GM21423 (cell line): ENCODE measurements around the gene DDIT3.
"Not testable (repeated sequence)": the region's sequence is repeated elsewhere in the genome, so short reads cannot be mapped to it uniquely, and the experiment has no call there.

Source experiments
- ATAC-seq: cut with Tn5 transposase; IDR thresholded peaks from one replicate; pipeline ENCODE4 v1.9.1; 2021; ENCODE audit warnings: mild to moderate bottlenecking, moderate library complexity; ENCODE audit not compliant: unreplicated experiment

The DDIT3 gene

DNA sequence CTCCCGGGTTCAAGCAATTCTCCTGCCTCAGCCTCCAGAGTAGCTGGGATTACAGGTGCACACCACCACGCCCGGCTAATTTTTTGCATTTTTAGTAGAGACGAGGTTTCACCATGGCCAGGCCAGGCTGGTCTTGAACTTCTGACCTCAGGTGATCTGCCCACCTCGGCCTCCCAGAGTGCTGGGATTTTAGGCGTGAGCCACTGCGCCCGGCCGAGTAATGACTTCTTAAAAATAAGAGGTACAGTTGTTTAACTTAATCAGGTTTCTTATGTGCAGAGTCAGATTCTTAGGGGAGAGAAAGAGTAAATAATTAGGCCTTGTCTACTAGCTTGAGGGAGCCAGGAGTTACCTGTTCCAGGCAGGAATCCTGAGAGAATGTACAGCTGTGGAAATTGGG lies 6.1 kb downstream of the DDIT3 start:
- not testable (repeated sequence) for ATAC-seq

DNA sequence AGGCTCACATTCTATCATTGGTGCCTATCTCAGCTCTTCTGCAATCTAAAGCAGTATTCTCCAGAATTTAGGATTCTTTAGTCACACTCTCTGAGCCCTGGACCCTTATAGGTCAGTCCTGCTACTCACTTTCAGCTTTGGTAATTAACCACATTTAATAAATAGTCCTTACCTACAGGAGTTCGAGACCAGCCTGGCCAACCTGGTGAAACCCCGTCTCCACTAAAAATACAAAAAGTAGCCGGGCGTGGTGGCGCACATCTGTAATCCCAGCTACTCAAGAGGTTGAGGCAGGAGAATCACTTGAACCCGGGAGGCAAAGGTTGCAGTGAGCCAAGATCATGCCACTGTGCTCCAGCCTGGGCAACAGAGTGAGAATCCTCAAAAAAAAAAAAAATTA lies 6.6 kb downstream of the DDIT3 start:
- not testable (repeated sequence) for ATAC-seq

DNA sequence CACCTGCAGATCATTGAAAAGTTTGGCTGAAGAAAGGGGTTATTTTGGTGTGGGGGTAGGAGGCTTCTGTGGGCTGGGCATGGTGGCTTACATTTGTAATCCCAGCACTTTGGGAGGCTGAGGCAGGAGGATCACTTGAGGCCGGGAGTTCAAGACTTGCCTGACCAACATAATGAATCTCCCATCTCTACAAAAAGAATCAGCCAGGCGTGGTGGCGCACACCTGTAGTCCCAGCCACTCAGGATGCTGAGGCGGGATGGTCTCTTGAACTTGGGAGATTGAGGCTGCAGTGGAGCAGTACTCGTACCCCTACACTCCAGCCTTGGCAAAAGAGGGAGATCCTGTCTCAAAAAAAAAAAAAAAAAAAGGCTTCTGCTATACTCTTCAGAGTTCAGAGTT lies 7.0 kb downstream of the DDIT3 start:
- ATAC-seq: no peak

DNA sequence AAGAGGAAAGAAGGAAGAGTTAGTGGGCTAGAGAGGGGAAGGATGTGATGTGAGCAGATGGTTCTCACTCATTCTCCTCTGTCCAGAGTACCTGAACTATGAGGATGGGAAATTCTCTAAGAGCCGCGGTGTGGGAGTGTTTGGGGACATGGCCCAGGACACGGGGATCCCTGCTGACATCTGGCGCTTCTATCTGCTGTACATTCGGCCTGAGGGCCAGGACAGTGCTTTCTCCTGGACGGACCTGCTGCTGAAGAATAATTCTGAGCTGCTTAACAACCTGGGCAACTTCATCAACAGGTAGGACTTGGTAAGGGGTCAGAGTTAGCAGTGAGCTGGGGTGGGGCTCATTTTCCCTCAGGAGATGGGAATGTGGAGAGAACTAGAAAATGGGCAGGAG lies 7.6 kb downstream of the DDIT3 start:
- no peak for ATAC-seq

DNA sequence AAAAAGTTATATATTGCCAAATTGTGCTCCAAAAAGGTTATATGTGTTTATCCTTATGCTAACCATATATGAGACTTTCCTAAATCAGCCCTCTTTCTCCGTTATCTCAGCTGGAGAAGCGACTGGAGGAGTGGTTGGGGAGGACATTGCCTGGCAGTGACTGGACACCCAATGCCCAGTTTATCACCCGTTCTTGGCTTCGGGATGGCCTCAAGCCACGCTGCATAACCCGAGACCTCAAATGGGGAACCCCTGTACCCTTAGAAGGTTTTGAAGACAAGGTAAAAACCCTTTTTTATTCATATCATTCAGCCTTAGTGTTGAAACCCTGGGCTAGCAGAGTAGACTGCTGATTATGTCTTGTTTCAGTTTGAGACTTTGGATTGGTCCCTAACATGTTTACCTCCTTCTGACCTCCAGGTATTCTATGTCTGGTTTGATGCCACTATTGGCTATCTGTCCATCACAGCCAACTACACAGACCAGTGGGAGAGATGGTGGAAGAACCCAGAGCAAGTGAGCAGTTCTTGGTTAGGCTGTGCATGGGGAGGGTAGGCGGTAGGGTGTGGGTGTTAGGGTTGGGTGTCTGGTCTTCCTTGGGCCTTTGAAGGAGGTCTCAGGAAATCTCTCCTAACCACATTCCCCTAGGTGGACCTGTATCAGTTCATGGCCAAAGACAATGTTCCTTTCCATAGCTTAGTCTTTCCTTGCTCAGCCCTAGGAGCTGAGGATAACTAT lies 8.6 kb downstream of the DDIT3 start:
- no peak for ATAC-seq

DNA sequence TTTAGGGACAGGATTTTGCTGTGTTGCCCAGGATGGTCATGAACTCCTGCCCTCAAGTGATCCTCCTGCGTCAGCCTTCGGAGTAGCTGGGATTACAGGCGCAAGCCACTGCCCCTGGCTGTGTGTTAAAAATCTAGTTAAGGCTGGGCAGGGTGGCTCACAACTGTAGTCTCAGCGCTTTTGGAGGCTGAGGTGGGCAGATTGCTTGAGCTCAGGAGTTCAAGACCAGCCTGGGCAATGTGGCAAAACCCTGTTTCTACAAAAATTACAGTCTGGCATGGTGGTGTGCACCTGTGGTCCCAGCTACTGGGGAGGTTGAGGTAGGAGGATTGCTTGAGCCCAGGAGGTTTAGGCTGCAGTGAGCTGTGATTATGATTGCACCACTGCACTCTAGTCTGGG lies 9.2 kb downstream of the DDIT3 start:
- no peak for ATAC-seq

DNA sequence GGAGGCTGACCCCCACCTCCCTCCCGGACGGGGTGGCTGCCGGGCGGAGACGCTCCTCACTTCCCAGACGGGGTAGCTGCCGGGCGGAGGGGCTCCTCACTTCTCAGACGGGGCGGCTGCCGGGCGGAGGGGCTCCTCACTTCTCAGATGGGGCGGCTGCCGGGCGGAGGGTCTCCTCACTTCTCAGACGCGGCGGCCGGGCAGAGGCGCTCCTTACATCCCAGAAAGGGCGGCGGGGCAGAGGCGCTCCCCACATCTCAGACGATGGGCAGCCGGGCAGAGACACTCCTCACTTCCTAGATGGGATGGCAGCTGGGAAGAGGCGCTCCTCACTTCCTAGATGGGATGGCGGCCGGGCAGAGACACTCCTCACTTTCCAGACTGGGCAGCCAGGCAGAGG lies 12.5 kb downstream of the DDIT3 start:
- ATAC-seq: not testable (repeated sequence)

DNA sequence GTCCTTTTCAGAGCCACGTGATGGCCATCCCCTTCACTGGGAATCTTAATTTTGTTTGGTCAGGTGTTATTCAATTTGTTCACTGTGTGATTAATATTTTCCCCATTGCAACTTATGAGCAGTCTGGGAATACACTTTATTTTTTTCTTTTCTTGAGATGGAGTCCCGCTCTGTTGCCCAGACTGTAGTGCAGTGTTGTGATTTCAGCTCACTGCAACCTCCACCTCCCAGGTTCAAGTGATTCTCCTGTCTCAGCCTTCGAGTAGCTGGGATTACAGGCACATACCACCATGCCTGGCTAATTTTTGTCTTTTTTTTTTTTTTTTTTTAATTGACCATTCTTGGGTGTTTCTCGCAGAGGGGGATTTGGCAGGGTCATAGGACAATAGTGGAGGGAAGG lies 13.8 kb downstream of the DDIT3 start:
- ATAC-seq: not testable (repeated sequence)

DNA sequence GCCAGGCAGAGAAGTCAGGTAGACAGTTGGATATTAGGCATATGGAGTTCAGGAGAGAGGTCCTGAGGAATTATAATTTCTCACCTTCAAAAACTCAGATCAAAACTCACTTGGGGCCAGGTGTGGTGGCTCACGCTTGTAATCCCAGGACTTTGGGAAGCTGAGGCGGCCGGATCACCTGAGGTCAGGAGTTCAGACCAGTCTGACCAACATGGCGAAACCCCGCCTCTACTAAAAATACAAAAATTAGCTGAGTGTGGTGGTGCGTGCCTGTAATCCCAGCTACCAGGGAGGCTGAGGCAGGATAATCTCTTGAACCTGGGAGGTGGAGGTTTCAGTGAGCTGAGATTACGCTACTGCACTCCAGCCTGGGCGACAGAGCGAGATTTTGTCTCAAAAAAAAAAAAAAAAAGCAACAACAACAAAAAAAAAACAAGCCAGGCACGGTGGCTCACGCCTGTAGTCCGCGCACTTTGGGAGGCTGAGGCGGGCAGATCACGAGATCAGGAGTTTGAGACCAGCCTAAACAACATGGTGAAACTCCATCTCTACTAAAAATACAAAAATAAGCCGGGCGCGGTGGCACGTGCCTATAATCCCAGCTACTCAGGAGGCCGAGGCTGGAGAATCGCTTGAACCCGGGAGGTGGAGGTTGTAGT lies 17.9 kb downstream of the DDIT3 start:
- ATAC-seq: not testable (repeated sequence)

DNA sequence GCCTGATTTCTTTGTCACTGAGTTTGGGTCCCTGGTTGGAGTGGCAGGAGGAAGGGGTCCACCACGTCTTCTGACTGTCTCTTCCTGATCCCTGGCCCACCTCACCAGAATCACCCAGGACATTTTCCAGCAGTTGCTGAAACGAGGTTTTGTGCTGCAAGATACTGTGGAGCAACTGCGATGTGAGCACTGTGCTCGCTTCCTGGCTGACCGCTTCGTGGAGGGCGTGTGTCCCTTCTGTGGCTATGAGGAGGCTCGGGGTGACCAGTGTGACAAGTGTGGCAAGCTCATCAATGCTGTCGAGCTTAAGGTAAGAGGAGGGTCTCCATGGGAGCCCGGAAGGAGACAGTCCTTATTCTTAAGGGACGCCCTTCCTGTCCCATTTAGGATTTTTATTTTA lies 20.1 kb downstream of the DDIT3 start:
- no peak for ATAC-seq

DNA sequence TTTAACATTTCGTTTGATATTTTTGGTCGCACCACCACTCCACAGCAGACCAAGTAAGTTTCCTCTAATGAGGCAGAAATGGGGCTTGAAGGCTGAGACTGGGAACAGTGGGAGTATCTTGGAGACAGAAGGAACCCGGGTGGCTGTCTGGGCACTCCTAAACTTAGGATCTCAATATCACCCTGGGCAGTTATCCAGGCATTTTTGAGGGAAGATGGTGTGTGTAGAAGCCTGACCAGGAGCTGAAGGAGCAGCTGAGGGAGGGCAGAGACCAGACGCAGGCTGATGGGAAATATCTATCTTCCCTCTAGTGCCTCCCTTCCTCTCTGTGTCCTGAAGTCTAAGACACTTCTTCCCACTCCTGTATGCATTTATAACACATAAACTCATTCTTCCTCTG lies 21.7 kb downstream of the DDIT3 start:
- no peak for ATAC-seq

DNA sequence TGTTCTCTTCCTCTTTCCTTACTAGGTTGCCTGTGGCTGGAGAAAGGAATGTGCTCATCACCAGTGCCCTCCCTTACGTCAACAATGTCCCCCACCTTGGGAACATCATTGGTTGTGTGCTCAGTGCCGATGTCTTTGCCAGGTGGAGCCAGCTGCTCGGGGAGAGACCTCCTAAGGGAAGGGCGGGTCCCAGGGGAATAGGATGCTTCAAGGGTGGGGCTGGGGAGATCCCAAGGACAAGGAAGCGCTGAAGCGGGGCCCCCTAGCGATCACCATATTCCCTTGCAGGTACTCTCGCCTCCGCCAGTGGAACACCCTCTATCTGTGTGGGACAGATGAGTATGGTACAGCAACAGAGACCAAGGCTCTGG lies 22.2 kb downstream of the DDIT3 start:
- no peak for ATAC-seq

DNA sequence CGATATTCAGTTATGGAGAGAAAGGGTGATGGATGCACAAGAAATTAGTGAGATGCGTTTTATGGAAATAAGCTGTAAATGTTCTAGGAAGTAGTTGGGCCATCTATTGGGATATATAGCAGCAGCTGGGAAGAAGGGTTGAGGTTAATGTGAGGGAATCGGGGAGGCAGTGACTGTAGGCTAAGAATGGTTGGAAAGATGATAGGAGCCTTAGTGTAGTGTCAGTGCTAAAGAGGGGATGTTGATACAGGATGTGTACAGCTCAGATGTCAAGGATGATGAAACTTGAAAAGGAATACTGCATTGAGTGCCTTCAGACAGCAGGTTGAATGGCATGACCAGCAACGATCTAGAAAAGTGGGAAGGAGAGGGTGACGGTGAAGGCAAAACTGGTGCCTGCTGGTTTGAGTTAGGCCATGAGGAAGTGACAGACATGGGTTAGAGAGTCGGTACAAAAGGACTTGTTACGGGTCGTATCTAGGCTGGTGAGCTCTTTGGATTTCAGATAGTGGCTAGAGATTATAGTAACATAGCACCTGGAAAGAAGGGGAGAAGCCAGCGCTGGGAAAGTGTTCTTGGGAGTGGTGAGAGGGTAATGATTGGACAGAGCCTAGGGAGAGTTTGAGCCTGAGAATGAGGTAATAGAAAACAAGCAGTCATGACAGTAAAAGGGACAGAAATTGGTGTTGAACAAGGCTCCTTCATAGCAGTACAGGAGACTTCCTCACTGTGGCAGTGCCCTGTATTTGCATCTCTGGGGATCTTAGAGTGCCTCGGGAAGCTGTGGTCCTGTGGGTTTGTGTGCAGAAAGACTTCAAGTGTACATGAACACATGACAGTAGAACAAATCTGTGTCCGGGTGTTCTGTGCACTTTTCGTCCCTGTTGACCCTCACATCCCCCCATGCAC lies 22.8 kb downstream of the DDIT3 start:
- no peak for ATAC-seq

DNA sequence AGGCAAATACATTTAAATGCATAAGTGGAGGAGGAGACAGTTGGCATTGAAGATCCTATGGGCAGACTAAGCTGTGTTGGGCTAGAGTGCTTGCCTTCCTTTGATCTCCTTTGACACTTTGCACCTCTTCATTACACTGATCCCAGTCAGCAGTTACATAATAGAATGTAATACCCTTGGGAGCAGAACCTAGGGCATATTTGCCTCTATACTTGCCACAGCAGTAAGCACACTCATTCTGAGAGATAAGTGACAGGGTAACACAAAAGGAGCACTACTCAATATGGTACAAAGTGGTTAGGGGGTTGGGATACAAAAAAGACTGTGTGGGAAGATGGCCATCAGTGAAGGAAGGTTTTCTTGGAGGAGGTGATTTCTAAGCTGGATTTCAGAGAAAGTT lies 23.5 kb downstream of the DDIT3 start:
- no peak for ATAC-seq

DNA sequence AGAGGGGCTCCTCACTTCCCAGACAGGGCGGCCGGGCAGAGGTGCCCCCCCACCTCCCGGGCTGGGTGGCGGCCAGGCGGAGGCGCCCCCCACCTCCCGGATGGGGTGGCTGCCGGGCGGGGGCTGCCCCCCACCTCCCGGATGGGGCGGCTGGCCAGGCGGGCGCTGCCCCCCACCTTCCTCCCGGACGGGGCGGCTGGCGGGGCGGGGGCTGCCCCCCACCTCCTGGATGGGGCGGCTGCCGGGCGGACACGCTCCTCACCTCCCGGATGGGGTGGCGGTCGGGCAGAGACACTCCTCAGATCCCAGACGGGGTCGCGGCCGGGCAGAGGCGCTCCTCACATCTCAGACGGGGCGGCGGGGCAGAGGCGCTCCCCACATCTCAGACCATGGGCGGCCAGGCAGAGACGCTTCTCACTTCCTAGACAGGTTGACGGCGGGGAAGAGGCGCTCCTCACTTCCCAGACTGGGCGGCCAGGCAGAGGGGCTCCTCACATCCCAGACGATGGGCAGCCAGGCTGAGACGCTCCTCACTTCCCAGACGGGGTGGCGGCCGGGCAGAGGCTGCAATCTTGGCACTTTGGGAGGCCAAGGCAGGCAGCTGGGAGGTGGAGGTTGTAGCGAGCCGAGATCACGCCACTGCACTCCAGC lies 25.1 kb downstream of the DDIT3 start:
- ATAC-seq: not testable (repeated sequence)

DNA sequence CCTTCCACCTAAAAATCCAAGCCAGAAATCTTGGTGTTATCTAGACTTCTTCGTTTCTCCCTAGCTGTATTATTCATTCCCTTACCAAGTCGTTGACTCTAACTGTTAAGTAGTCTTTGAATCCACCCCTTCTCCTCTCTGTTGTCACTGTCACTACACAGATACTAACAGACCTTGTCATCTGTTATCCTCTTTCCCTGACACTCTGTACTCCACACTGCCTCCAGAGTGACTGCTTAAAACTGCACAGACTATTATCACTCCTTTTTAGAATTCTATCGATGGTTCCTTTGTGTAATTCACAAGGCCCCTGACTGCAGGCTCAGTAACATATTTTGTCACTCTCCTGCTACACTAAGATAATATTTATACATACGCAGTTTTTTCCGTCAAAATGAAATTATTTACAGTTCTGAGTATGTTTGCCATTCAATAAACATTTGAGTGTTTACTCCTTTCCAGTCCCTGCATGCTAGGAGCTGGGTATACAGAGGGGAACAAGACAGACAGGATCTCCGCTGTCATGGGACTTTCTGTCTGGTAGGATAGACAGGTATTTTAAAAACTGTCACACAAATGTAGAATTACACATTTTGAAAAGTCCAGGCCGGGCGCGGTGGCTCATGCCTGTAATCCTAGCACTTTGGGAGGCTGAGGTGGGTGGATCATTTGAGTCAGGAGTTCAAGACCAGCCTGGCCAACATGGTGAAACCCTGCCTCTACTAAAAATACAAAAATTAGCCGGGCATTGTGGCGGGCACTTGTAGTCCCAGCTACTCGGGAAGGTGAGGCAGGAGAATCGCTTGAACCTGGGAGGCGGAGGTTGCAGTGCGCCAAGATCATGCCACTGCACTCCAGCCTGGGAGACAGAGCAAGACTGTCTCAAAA lies 28.7 kb downstream of the DDIT3 start:
- no peak for ATAC-seq

DNA sequence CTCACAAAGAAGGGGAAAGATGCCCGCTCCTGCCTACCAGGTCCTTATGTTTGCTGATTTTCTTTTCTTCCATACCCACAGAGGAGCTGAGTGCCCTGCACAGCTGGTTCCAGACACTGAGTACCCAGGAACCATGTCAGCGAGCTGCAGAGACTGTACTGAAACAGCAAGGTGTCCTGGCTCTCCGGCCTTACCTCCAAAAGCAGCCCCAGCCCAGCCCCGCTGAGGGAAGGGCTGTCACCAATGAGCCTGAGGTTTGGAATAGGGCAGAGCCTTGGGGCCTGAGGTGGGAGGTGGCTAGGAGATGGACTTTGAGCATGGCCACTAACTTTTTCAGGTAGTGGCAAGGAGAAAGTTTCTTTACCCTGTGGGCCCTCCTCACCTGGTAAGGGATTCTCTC lies 30.2 kb downstream of the DDIT3 start:
- ATAC-seq: no peak

DNA sequence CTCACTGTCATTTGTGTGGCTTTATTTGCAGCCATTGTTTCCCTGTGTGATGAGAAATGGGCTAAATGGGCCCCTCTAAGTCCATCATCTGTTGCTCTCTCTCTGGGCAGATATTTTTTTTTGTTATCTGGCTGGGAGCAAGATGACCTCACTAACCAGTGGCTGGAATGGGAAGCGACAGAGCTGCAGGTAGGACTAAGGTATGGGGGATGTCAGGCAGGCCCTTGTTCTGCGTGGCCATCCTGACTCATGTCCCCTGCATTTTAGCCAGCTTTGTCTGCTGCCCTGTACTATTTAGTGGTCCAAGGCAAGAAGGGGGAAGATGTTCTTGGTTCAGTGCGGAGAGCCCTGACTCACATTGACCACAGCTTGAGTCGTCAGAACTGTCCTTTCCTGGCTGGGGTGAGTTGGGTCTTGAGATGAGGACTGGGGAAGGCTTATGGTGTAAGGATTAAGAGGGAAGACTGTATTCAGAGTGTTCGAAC lies 31.1 kb downstream of the DDIT3 start:
- no peak for ATAC-seq

DNA sequence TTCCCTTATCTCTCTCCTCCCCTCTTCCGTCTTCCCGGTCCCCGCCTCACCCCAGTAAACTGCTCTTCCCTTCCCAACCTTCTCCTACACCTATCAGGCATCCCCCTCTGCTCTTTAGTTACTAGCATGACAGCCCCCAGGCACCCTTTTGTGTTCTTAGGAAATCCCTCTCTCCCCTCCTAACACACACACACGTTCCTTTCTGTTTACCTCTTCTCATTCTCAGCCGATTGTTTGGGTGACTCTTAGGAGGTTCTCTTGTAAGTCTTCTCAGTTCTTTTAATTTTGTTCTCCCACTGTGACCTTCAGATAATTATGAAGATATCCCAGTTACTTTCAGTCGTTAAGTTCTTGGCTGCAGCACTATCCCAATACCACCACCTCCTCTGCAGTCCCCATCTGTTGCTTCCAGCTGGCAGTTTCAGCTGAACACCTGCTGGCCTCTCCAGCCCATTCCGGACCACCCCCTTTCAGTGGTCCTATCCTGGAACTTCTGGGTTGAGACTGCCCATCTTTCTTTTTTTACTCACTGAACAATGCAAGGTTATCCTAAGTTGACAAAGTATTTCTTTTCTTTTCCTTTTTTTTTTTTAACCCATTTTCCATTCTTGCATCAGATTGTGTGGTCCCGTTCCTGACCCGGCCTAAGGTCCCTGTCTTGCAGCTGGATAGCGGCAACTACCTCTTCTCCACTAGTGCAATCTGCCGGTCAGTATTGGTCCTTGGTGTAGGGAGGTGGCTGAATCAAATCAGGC lies 31.7 kb downstream of the DDIT3 start:
- ATAC-seq: peak; percentile 3
